Fibroblast of gingiva (primary cell): ENCODE measurements around the gene IFT74.
A peak's percentile ranks its signal among the peaks of the same experiment; 100 is the strongest.

Source experiments
- DNase-seq: peaks from one replicate; pipeline ENCODE4 v3.0.0-alpha.2; 2011; ENCODE audit warnings: low read depth

Gene IFT74

GRCh38 chr9:26955921-26956859, at the start of gene IFT74:
Gene IFT74, plus strand, starts transcription at chr9:26956412. Its CDS starts 5,556 bp downstream, at chr9:26961968.
- DNase-seq = peak; percentile 98

GRCh38 chr9:26913138-26913668, 43.0 kb upstream of the IFT74 start:
- no peak for DNase-seq

- DNase-seq = no peak
Measured at GRCh38 chr9:26919698-26920097, 36.5 kb upstream of the IFT74 start.

GRCh38 chr9:26925609-26926008, 30.6 kb upstream of the IFT74 start:
- DNase-seq = no peak

GRCh38 chr9:26928902-26929495, 27.2 kb upstream of the IFT74 start:
- no peak for DNase-seq

- DNase-seq = no peak
Measured at GRCh38 chr9:26935847-26936246, 20.4 kb upstream of the IFT74 start.

- no peak for DNase-seq
Measured at GRCh38 chr9:26937816-26938371, 18.3 kb upstream of the IFT74 start.

- DNase-seq = no peak
Measured at GRCh38 chr9:26939955-26940711, 16.1 kb upstream of the IFT74 start.

- DNase-seq = no peak
Measured at GRCh38 chr9:26940779-26941178, 15.4 kb upstream of the IFT74 start.

GRCh38 chr9:26945591-26945990, 10.6 kb upstream of the IFT74 start:
- DNase-seq = no peak

GRCh38 chr9:26946753-26947727, 9.2 kb upstream of the IFT74 start, which contains the start of gene PLAA:
Gene PLAA, minus strand, starts transcription at chr9:26947242. Its CDS starts 197 bp downstream, at chr9:26947045.
- peak; percentile 87 for DNase-seq

GRCh38 chr9:26947736-26948135, 8.5 kb upstream of the IFT74 start:
- DNase-seq = no peak

GRCh38 chr9:26949637-26950069, 6.6 kb upstream of the IFT74 start:
- DNase-seq = no peak

GRCh38 chr9:26950521-26950920, 5.7 kb upstream of the IFT74 start:
- DNase-seq = no peak

- DNase-seq = no peak
Measured at GRCh38 chr9:26951794-26952193, 4.4 kb upstream of the IFT74 start.

- DNase-seq = no peak
Measured at GRCh38 chr9:26954050-26954508, 2.1 kb upstream of the IFT74 start.

- DNase-seq = no peak
Measured at GRCh38 chr9:26955222-26955903, 849 bp upstream of the IFT74 start.

GRCh38 chr9:26956860-26957233, 635 bp downstream of the IFT74 start:
- DNase-seq = no peak

- no peak for DNase-seq
Measured at GRCh38 chr9:26971721-26972120, 15.5 kb downstream of the IFT74 start.

- no peak for DNase-seq
Measured at GRCh38 chr9:26973989-26974388, 17.8 kb downstream of the IFT74 start.
